Adrenal gland (tissue), 5 donors: ENCODE data around the gene CDON.

Experiments
- CTCF ChIP-seq, 6 experiments: fragments of 450-650 bp in 4 of 6; fragments of 200-600 bp in 2 of 6; sonication (generic) in 1 of 6; IDR thresholded peaks; 1 replicate in 5 of 6; 2 replicates in 1 of 6; pipeline versions ENCODE4 v1.5.1 to v1.8.0; 2016 to 2021; ENCODE audit warnings: antibody characterized with exemption in 6 of 6, mild to moderate bottlenecking in 2 of 6, moderate library complexity in 1 of 6
- POLR2A ChIP-seq, 2 donors: fragments of 450-650 bp; IDR thresholded peaks; one replicate each; pipeline ENCODE4 v1.6.1; 2017; ENCODE audit warnings: antibody characterized with exemption in 2 of 2, mild to moderate bottlenecking in 2 of 2, moderate library complexity in 1 of 2
- donor health status: DM: no; HTN: no; CAD: no.

GRCh38 chr11:126102436-126102981 lies 39.8 kb upstream of the CDON start:
- TF ChIP-seq CTCF (IDR thresholded peaks at IDR 0.05) (no peak), POLR2A (IDR thresholded peaks at IDR 0.05) (no peak)
